DMS79 treated with DMSO at 0.1 percent for 48 hours (cell line): ENCODE measurements around the gene RNF157.
"Not testable (repeated sequence)": the region's sequence is repeated elsewhere in the genome, so short reads cannot be mapped to it uniquely, and the experiment has no call there.

Source experiments
- DNase-seq: peaks from one replicate; lab custom pipeline; 2025; lab: John Stamatoyannopoulos, UW

The RNF157 gene

DNA sequence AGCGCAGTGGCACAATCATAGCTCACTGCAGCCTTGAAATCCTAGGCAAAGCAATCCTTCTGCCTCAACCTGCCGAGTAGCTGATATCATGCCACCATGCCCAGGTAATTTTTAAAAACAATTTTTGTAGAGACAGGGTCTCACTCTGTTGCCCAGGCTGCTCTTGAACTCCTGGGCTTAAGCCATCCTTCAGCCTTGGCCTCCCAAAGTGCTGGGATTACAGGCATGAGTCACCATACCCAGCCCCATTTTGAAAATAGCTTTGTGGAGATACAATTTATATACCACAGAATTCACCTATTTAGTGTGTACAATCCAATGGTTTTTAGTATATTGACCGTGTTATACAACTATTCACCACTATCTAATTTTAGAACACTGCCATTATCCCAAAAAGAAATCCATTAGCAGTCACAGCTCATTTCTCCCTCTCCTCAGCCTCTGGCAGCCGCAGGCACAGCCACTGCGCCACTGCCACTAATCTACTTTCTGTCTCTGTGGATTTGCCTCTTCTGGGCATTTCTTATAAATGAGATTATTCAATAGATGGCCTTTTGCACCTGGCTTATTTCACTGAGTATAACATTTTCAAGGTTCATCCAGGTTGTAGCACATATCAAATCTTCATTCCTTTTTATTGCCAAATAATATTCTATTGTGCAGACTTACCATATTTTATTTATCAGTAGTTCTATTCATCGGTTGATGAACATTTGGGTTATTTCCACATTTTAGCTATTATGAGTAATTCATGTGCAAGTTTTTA lies 6.5 kb downstream of the RNF157 start:
- DNase-seq = no peak

DNA sequence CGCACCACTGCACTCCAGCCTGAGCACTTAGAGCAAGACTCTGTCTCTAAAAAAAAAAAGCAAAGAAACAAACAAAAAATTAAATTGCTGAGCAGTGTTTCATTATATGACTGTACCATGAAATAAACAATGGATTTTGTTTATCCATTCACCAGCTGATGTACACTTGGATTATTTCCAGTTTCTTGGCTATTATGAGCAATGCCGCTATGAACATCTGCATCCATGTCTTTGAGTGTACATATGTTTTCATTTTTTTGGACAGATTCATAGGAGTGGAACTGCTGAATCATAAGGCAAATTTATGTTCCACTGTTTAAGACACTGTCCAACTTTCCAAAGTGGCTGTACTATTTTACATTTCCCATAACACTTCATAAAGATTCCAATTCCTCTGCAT lies 8.0 kb downstream of the RNF157 start:
- DNase-seq = no peak

DNA sequence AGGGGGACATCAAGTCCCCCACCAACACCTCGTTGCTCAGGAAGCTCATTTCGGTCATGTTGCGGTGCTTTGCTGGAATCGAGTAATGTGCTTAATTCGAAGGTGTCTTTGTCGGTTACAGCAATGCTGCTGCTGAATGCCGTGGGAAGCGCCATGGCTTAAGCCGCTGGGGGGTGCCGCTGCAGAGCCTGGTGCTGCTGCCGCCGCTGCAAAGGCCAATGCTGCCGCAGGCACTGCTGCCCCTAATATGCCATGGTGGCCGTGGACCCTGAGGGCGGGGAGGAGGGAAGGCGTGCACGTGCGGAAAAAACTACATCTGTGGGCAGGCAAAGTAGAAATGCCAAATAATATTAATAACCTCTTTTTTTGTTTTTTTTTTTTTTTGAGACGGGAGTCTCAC lies 13.5 kb downstream of the RNF157 start:
- not testable (repeated sequence) for DNase-seq

DNA sequence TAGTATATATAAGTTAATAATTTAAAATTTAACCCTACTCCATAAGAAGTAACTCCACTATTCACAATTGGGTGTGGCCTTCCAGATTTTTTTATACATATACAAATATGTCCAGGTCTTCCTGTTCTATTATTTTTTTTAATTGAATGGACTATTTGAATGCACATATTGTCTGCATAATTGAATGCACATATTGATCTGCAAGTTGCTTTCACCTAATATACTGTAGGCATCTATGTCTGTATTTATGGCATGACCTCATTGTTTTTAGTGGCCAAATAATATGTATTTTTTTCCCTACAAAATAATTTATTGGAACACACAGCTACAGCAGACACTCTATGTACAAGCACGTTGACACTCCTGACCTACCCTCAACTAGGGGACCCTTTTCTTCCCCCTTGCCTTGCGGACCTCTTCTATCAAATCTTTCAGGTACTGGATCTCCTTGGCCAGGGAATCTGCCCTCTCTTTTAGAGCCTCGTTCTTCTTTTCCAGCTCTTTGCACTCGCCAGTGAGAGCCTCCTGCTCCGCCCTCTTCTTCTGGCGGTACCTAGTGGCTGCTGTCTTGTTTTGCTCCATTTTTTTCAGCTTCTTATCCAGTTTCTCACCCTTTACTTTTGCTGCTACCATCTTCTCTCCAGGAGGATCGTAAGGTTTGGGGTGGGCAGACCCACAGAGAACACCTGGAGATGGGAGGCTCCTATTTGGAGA lies 14.8 kb downstream of the RNF157 start:
- DNase-seq = not testable (repeated sequence)

DNA sequence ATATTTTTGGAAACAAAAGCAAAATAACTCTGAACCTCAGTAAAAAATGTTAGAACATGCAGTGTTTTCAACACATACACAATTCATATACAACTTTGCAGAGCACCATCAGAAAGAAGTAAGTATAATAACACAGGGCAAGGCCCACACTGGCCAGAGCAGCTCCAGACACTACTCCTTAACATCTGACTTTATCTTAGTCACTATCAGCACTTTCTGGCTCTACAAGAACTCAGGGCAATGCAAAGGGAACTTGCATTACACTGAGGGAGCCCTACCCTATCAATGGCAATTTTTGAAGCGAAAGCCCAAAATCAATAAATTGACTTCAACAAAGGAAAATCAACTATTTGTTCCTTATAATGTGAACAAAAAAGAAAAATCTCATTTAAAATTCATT lies 16.5 kb downstream of the RNF157 start:
- no peak for DNase-seq

DNA sequence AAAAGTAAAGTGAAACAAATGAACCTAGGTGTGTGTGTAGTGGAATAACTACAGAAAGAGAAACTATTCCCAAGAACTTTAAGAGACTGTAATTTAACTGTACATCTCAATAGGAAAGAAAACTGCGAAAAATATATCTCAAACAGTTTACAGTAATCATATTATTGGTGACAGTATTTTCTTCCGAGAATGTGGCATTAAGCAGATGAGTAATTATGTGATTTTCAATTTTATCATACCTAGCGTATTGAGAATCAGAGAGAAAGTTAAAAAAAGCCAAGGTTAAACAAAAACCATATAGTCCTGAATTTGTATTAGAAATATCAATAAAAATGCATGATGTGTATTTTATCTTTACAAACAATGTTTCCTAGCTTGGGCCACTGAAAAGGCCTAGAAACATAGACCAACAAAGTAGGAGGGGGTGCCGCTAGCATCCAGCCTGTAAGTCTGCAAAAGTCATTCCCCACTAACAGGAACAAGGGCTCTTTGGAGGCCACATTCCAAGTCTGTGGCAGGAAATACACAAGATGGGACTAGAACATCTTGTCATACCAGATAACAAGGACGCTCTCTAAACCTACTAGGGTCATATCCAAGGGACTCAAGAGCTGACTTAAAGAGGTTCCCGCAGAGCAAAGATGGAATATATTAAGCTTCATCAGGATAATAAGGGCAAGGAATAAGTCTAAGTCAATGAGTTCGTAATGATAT lies 20.5 kb downstream of the RNF157 start:
- no peak for DNase-seq

DNA sequence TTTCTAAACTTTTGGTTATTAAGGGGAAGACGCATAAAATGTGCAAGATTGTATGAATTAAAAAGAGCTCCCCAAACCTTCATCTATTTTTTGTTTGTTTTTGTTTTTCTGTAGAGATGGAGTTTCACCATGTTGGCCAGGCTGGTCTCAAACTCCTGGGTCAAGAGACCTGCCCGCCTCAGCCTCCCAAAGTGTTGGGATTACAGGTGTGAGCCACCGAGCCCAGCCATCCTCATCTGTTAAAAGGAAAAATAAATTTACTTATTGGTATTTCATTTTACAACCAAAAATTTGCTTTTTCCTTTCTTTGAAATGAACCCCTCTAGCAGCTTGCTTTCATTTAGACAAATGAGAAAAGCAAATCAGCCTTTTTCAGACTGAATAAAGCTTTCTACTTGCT lies 23.2 kb downstream of the RNF157 start:
- no peak for DNase-seq

DNA sequence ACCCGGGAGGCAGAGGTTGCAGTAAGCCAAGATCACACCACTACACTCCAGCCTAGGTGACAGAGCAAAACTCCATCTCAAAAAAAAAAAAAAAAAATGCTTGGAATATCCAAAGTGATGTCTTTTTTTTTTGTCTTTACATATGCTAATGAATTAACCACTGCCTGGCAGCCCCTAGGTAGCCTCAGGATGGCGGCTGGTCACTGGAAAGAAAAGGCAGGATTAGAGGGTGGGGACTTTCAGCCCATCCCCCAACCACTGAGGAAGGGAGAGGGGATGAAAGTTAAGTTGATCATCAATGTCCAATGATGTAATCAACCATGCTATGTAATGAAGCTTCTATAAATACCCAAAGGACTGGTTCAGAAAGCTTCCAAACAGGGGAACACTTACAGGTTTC lies 26.8 kb downstream of the RNF157 start:
- DNase-seq = no peak

DNA sequence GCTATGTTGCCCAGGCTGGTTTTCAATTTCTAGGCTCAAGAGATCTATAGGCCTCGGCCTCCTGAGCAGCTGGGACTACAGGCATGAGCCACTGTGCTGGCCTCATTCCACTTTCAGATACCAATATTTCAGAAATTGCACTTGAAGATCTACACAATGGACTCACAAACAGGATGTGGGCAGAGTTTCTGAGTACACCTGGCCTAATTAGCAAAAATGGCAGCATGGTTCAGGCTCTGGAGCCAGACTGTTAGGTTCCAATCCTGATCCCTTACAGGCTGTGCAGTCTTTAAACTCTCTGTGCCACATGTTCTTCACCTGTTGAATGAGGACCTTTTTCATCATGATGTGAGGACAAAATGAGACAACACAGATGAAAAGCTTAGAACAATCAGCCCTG lies 32.2 kb downstream of the RNF157 start:
- no peak for DNase-seq

DNA sequence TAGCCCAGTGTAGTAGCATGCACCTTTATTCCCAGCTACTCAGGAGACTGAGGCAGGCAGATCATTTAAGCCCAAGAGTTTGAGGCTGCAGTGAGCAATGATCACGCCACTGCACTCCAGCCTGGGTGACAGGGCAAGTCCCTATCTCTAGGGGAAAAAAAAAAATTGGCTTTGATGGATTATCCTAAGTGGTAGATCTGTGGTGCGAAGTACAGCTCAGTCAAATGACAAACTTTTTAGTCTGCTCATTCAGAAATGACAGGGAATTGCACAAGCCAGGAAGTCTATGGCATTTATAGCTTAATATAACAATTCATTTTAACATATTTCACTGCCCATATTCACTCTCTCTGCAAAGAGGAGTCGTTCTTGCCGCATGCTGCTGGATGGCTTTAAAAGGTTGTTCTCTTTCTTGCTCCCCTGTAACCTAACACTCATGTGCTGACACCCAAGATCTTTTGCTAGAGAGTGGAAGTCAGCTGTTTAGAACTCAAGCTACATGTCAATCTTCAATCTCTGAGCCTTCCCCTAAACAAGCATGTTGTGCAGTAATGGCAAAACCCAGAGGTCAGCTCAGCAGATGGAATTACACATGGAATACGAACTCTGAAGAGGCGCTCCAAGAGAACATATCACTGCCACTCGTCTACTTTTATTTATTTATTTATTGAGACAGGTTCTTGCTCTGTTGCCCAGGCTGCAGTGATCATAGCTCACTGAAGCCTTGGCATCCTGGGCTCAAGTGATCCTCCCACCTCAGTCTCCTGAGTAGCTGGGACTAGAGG lies 32.8 kb downstream of the RNF157 start:
- DNase-seq = no peak

DNA sequence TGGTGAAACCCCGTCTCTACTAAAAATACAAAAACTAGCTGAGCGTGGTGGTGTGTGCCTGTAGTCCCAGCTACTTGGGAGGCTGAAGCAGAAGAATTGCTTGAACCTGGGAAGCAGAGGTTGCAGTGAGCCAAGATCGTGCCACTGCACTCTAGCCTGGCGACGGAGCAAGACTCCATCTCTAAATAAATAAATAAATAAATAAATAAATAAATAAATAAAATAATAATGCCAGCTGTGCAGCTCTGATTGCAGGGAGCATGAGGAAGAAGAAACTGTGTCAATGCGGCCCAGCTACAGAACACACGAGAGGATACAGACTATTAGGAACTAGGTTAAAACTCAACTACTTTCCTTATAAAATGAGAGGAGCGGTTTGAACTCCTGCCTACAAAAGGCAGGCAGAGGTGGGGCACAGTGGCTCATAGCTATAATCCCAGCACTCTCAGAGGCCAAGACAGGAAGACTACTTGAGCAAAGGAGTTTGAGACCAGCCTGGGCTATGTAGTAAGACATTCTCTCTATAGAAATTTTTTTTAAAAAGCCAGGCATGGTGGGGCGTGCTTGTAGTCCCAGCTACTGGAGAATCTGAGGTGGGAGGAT lies 34.6 kb downstream of the RNF157 start:
- DNase-seq = not testable (repeated sequence)

DNA sequence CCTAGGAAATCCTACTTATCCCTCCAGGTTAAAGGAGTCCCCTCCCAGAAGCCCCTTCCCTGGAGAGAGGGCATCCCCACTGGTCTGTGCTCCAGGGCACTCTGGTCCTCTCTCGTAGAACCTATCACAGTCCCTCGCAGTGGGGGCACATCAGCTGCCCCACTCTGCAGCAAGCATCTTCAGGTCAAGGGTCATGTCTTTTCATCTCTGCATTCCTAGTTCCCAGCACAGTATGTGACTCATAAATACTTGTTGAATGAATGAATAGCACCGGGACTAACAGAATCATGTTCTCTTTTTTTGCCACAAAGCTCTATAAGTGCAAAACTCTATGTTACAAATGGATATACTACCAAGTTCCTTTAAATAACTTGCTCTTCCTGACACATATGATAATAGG lies 36.0 kb downstream of the RNF157 start:
- DNase-seq = no peak

DNA sequence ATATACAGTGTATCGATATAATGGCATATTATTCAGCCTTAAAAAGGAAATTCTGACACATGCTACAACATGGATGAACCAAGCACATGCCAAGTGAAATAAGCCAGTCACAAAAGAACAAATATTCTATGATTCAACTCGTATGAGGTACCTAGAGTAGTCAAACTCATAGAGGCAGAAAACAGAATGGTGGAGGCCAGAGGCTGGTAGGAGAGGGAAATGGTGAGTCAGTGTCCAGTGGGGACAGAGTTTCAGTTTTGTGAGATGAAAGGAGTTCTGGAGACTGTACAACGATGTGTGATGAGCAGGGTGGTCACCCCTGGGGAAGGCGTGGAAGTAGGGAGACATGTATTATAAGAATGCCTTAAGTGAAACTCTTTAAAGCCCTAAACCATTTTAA lies 39.9 kb downstream of the RNF157 start:
- DNase-seq = no peak

DNA sequence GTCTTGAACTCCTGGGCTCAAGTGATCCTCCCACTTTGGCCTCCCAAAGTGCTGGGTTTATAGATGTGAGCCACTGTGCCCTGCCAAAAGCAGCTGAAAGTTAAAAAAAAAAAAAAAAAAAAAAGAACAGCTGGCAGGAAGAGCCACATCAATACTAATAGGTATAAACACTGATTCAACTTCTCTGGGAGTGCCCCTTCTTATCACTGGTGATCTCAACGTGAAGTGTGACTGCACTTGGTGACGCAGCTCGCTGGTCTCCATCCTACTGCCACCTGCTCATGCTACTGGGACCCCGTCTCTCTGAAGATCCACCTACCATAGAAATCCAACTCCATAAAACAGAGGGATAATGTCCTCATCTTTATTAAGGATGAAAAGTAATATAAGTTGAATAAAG lies 40.8 kb downstream of the RNF157 start:
- no peak for DNase-seq

DNA sequence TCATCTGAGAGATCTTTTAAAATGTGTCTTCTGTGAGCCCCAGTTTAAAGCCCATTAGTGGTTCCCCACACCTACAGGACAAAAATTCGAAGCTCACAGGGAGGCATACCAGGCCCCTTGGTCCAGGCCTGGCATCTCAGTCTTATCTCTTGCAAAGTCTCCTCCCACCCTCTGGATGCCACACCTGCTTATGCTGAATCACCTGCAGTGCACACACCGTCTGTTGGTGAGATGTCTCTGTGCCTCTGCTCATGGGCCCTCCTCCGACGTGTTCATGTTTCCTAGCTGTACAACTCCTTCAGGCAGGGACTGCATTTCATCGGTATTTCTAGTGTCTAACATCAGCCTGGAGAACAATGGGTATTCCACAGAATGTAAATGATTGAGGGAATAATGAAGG lies 41.6 kb downstream of the RNF157 start:
- no peak for DNase-seq

DNA sequence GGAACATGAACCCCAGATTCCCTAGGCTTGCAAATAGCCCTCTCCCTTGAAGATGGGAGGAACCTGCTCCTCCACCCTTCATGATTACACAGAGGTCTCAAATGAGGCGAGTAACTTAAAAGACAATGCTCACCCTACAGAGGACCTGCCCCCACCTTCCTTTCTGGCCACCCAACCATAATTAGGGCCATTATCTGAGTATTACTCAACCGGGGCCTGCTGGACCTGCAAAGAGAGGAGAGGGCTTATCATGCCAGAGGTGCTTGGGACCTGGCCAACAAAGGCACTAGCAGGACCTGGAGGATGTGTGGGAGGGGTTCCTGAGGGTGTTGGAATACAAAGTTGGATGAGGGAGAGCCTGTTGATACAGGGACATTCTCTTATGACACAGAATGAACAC lies 42.4 kb downstream of the RNF157 start:
- DNase-seq = peak; percentile 11

DNA sequence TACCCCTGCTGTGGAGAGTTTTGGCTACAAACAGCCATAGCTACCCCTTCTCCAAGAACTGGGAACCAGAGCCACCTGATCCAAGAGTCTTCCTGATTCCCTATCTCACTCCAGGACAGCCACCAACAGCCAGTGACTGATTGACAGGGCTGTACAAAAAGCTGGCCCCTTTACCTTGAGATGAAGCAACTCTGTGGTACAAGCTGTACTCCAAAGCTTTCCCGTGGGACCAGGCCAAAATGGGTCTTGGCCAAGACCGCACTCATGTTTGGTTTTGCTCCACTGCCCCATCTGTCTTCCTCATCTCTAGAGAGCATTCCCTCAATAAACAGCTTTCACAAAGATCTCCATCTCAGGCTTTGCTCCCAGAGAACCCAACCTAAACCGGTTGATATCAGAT lies 43.6 kb downstream of the RNF157 start:
- DNase-seq = peak; percentile 4

DNA sequence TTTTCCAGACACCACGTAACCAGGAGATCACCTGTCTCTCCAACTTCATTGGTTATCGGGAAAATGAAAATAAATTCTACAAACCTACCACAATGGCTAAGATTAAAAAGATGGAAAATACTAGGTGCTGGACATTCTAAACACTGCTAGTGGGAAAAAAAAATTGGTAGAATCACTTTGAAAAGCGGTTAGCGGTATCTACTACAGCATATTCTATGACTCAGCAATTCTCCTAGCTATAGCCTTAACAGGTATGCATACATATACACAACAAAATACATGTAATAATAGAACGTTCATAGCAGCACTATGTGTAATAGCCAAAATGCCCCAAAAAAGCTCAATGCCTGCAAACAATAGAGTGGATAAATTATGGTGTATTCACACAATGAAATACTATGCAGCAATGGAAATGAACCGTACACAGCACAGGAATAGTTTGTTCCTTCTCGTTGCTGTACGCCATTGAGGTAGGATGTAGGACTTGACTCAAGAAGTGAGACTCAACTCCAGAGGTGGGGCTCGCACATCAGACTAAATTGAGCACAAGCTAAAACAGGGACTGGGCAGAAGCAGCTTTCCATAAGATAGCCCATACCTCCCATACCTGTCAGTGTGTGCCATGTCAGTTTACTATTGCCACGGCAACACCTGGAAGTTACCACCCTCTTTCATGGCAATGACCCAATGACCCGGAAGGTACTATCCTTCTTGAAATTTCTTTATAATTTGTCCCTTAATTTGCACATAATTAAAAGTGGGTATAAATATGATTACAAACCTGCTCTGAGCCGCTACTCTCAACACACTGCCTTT lies 44.8 kb downstream of the RNF157 start:
- DNase-seq = no peak

DNA sequence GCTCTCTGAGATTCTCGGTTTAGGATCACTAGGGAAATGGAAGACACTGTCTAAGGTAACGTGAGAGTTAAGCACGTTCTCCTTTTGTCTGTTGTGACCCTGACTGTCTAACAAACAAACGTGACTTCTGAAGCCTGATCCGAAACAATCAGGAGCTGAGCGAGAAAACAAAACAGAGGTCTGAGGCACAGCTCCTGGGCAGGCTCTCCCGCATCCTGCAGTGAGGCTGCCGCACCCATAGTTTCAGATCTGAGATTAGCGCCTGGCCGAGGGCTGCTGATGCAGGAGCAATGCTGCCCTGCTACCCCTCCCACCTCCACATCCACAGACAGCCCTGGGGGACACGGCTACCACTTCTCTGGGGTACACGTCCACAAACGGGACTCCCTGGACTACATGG lies 46.7 kb downstream of the RNF157 start:
- no peak for DNase-seq

DNA sequence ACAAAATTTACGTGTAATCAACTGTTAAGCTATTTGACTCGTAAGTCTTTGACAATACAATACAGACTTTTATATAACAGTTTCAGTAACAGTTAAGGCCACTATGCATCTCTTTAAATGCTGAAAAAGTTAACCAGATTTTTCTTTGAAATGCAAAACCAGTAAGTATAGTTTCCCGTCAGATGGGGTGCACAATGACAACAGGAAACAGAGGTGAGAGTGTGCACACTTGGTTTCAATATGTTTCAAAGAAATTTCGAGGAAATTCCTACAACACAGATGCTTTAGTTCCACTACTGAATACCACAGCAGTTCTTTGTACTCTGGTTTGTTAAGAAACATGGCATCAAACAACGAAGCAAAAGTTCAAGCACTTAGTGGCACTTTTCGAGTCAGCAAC lies 48.4 kb downstream of the RNF157 start:
- no peak for DNase-seq

DNA sequence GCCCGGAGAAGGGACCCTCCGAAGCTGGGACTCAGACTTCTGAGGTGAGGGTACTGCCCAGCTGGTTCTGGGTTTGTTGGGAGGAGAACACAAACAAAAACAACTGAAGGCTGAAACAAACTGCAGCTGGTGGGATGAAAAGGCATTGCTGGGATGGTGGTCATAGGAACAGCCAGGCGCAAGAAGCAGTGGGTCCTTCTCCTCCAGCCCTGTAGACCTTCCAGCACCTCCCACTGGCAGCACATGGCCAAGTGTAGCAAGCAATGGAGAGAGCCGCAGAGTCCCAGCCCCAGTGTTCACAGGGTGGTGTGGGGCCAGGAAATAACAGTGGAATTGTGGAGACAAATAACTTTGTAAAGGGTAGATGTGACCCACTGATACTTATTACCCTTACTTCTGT lies 50.6 kb downstream of the RNF157 start:
- no peak for DNase-seq
